NCI-H2029 treated with DMSO at 0.1 percent for 48 hours (cell line): ENCODE results near the gene TLK2.

Experiments
- DNase-seq: peaks from one replicate; lab custom pipeline; 2025; lab: John Stamatoyannopoulos, UW

TLK2 gene

GRCh38 chr17:62655656-62656055, 177.0 kb downstream of the TLK2 start:
- no peak for DNase-seq

GRCh38 chr17:62656446-62656845, 177.8 kb downstream of the TLK2 start:
- DNase-seq: no peak

GRCh38 chr17:62657145-62657665, 178.6 kb downstream of the TLK2 start:
- DNase-seq: no peak

GRCh38 chr17:62657690-62658089, 179.1 kb downstream of the TLK2 start:
- no peak for DNase-seq

- DNase-seq: no peak
Observed at GRCh38 chr17:62658136-62658920, 179.7 kb downstream of the TLK2 start.

GRCh38 chr17:62660629-62661118, 182.0 kb downstream of the TLK2 start:
- no peak for DNase-seq

GRCh38 chr17:62661337-62661736, 182.7 kb downstream of the TLK2 start:
- no peak for DNase-seq

GRCh38 chr17:62662855-62663254, 184.2 kb downstream of the TLK2 start:
- DNase-seq: no peak
